Spleen (tissue), 7 donors: ENCODE results near the gene TMEM150C.

ENCODE experiments used
- POLR2A ChIP-seq, 3 donors: fragments of 450-650 bp; IDR thresholded peaks; one replicate each; pipeline ENCODE4 v1.5.1; 2017; ENCODE audit warnings: antibody characterized with exemption in 3 of 3, mild to moderate bottlenecking in 1 of 3
- POLR2AphosphoS5 ChIP-seq, 3 donors: sonication (generic); formaldehyde crosslinking; IDR thresholded peaks; one replicate each; pipeline ENCODE4 v1.5.1; 2017; ENCODE audit warnings: antibody characterized with exemption in 3 of 3
- TF ChIP-seq, protein P1 (sequence below), 11 experiments: fragments of 200-600 bp in 7 of 11; fragments of 450-650 bp in 4 of 11; sonication (generic) in 4 of 11; IDR thresholded peaks in 8 of 11; conservative IDR thresholded peaks in 3 of 11; 1 replicate in 7 of 11; 2 replicates in 4 of 11; pipeline versions ENCODE4 v1.4.0 to v1.8.0; 2016 to 2021; ENCODE audit warnings: antibody characterized with exemption in 11 of 11, inconsistent platforms in 4 of 11, mild to moderate bottlenecking in 1 of 11
- donor health status: DM: no; HTN: no; CAD: no; lungs with moderate emphysema.
- donor health status: DM: no; HTN: no; CAD: no.
- donor health status: DM: no; HTN: no; CAD: no.

DNA sequence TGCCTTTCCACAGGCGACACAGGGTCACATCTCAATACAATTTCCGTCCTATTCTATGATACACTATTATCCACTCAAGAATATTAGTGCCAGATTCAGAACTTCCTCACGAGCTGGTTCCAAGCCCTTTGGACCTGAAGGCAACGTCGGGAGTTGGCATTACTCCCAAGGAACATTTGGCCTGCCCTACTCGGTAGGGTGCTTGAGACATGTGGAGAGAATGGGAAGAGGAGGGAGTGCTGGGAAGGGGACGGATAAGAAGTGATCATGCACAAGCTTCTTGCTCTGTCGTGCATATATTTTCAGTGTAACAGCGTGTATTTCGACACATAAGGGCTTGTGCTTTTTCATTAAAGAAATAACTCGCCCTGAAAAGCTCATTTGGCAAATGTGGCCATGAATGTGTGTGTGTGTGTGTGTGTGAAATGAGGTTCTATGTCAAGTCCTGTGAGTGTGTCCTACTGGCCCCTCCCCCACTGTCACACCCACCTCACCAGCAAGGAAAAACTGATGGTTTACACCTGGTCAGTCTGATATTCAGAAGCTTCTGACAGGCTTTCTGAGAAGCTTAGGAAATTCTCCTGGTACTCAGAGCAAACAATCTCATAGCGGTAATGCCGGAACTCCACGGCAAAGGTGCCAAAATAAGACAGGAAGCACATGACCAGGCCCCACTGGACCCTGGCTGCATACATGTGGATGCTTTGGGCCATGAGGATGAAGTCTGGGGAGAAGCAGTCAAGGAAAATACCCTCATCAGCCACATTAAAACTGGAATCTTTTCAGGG lies 76.6 kb downstream of the TMEM150C start:
- TF ChIP-seq, protein P1, sequence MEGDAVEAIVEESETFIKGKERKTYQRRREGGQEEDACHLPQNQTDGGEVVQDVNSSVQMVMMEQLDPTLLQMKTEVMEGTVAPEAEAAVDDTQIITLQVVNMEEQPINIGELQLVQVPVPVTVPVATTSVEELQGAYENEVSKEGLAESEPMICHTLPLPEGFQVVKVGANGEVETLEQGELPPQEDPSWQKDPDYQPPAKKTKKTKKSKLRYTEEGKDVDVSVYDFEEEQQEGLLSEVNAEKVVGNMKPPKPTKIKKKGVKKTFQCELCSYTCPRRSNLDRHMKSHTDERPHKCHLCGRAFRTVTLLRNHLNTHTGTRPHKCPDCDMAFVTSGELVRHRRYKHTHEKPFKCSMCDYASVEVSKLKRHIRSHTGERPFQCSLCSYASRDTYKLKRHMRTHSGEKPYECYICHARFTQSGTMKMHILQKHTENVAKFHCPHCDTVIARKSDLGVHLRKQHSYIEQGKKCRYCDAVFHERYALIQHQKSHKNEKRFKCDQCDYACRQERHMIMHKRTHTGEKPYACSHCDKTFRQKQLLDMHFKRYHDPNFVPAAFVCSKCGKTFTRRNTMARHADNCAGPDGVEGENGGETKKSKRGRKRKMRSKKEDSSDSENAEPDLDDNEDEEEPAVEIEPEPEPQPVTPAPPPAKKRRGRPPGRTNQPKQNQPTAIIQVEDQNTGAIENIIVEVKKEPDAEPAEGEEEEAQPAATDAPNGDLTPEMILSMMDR (IDR thresholded peaks at IDR 0.05 in 8 of 11, conservative IDR thresholded peaks at IDR 0.05 in 3 of 11) = no peak
- no peak for TF ChIP-seq POLR2A (IDR thresholded peaks at IDR 0.05)
- no peak for TF ChIP-seq POLR2AphosphoS5 (IDR thresholded peaks at IDR 0.05)
